HepG2 (cell line): Measurements from ENCODE around the gene CD300H. TPM values are rescaled to one million over a fixed set of nuclear protein-coding genes. Genes with fewer than 3 reads are reported as not detected.

Source experiments
- ATAC-seq: fragments of 200-7000 bp; cut with Tn5 transposase; 3 replicates; pipeline ENCODE4 v1.9.1; 2020; ENCODE audit warnings: mild to moderate bottlenecking, moderate library complexity
- BruUV-seq: library from RNA; stranded (reverse); fragments of 400-500 nt; replicated peaks from 2 replicates; lab custom pipeline; 2021; lab: Mats Ljungman, UMichigan
- CTCF ChIA-PET: fragments of 300-600 bp; formaldehyde crosslinking; extraction: SDS; loops from one replicate; lab custom pipeline; 2021; ENCODE audit warnings: low total read pairs, inconsistent platforms, low intra/inter-chr PET ratio; lab: Yijun Ruan, JAX
- POLR2A ChIA-PET: fragments of 350-600 bp; sonication (Branson Sonifier 250); formaldehyde crosslinking; loops from one replicate; lab custom pipeline; 2020; ENCODE audit warnings: antibody characterized with exemption, inconsistent platforms; lab: Yijun Ruan, JAX
- DNase-seq: peaks from one replicate; pipeline ENCODE4 v3.0.0-alpha.2; 2015; ENCODE audit warnings: low spot score
- FAIRE-seq: peaks from 3 replicates; lab custom pipeline; 2011; peaks lifted over from hg19 to GRCh38; lab: Jason Lieb, UNC
- H2AFZ ChIP-seq: one replicate; pipeline ENCODE4 v1.6.1; 2011; ENCODE audit warnings: low read length, inconsistent platforms
- H3K27ac ChIP-seq: fragments of 300-600 bp; 3 replicates; pipeline ENCODE4 v1.8.0; 2011; ENCODE audit warnings: mixed run types, mild to moderate bottlenecking, mixed read lengths, low read length, inconsistent platforms; ENCODE audit not compliant: insufficient read depth; ENCODE audit errors: extremely low read length
- H3K27me3 ChIP-seq, 2 experiments: fragments of 200-600 bp in 1 of 2; 2 replicates in 1 of 2; 3 replicates in 1 of 2; pipeline versions ENCODE4 v1.6.0 to v1.8.0; 2011; ENCODE audit warnings: low read length in 2 of 2, mild to moderate bottlenecking in 2 of 2, moderate library complexity in 2 of 2, inconsistent platforms in 1 of 2; ENCODE audit not compliant: insufficient read depth in 2 of 2, control insufficient read depth in 1 of 2
- H3K36me3 ChIP-seq, 2 experiments: fragments of 200-600 bp in 1 of 2; replicated peaks in 1 of 2; 2 replicates in 1 of 2; 3 replicates in 1 of 2; pipeline versions ENCODE4 v1.5.1 to v1.8.0; 2011; ENCODE audit warnings: low read length in 2 of 2, inconsistent platforms in 1 of 2; ENCODE audit not compliant: insufficient read depth in 2 of 2, control insufficient read depth in 1 of 2
- H3K4me1 ChIP-seq: 2 replicates; pipeline ENCODE4 v1.5.1; 2012; ENCODE audit warnings: low read length, inconsistent platforms; ENCODE audit not compliant: insufficient read depth
- H3K4me2 ChIP-seq: 2 replicates; pipeline ENCODE4 v1.6.0; 2011; ENCODE audit warnings: low read depth, low read length, inconsistent platforms
- H3K4me3 ChIP-seq, 3 experiments: fragments of 200-600 bp in 1 of 3; sonication (generic), shearing (Covaris generic) in 1 of 3; replicated peaks in 1 of 3; 2 replicates each; pipeline ENCODE4 v1.5.1; 2011 to 2016; ENCODE audit warnings: low read length in 3 of 3, inconsistent platforms in 2 of 3, low read depth in 2 of 3, mild to moderate bottlenecking in 2 of 3, control low read depth in 1 of 3, mixed read lengths in 1 of 3; ENCODE audit not compliant: insufficient read depth in 1 of 3
- H3K79me2 ChIP-seq: one replicate; pipeline ENCODE4 v1.6.1; 2011; ENCODE audit warnings: low read length, inconsistent platforms; ENCODE audit not compliant: insufficient read depth
- H3K9ac ChIP-seq: 2 replicates; pipeline ENCODE4 v1.6.0; 2011; ENCODE audit warnings: mild to moderate bottlenecking, low read depth, low read length, inconsistent platforms; ENCODE audit not compliant: insufficient read depth
- H3K9me3 ChIP-seq: 2 replicates; pipeline ENCODE4 v1.5.1; 2012; ENCODE audit warnings: mild to moderate bottlenecking, low read length
- H4K20me1 ChIP-seq: 2 replicates; pipeline ENCODE4 v1.6.0; 2011; ENCODE audit warnings: inconsistent platforms, mild to moderate bottlenecking, low read length, moderate library complexity; ENCODE audit not compliant: insufficient read depth
- IKZF4 ChIP-seq: sonication (generic); formaldehyde crosslinking; IDR thresholded peaks from 2 replicates; pipeline ENCODE4 v1.5.1; 2020; ENCODE audit warnings: borderline replicate concordance, mild to moderate bottlenecking, low read depth, missing genetic modification reagents; ENCODE audit errors: not compliant biosample characterization
- JUND ChIP-seq: sonication (generic); formaldehyde crosslinking; IDR thresholded peaks from 2 replicates; pipeline ENCODE4 v1.8.0; 2022; ENCODE audit warnings: mild to moderate bottlenecking, missing genetic modification reagents
- REL ChIP-seq: sonication (generic); formaldehyde crosslinking; conservative IDR thresholded peaks from 2 replicates; pipeline ENCODE4 v1.8.0; 2022; ENCODE audit warnings: mild to moderate bottlenecking, missing genetic modification reagents, moderate library complexity
- ZNF274 ChIP-seq: sonication (generic); formaldehyde crosslinking; IDR thresholded peaks from 2 replicates; pipeline ENCODE4 v1.5.1; 2020; ENCODE audit warnings: mild to moderate bottlenecking, missing genetic modification reagents
- ZNF781 ChIP-seq: sonication (generic); formaldehyde crosslinking; IDR thresholded peaks from 2 replicates; pipeline ENCODE4 v1.5.1; 2020; ENCODE audit warnings: borderline replicate concordance, mild to moderate bottlenecking, missing genetic modification reagents; ENCODE audit errors: not compliant biosample characterization
- ZSCAN31 ChIP-seq: sonication (generic); formaldehyde crosslinking; IDR thresholded peaks from 2 replicates; pipeline ENCODE4 v1.5.0; 2020; ENCODE audit warnings: low read depth, mild to moderate bottlenecking, missing genetic modification reagents
- ZXDC ChIP-seq: sonication (generic); formaldehyde crosslinking; IDR thresholded peaks from 2 replicates; pipeline ENCODE4 v1.5.0; 2020; ENCODE audit warnings: mild to moderate bottlenecking, missing genetic modification reagents
- WGBS: methylation state at CpG from one replicate; pipeline ENCODE4 v1.1.6; 2017; ENCODE audit warnings: low lambda C conversion rate; 5-methylcytosine and 5-hydroxymethylcytosine counted together
- in situ Hi-C: cut with HindIII; loops from 2 replicates; pipeline ENCODE4 v1.10.0; 2017; ENCODE audit warnings: low pct_unique_long_range_greater_than_20kb; ENCODE audit not compliant: extremely low pct_ligation_motif_present
- intact Hi-C: fragments of 100-400 bp; cut with micrococcal nuclease; formaldehyde crosslinking; loops from one replicate; pipeline ENCODE4 v1.10.0; 2022; ENCODE audit not compliant: unreplicated experiment
- polyA plus RNA-seq, 8 experiments: library from polyadenylated mRNA; depleted of rRNA in 3 of 8; stranded (reverse) in 7 of 8; unstranded in 1 of 8; fragments of >200 nt; fragmentation: Illumina TruSeq in 4 of 8; extraction: Trizol in 4 of 8; gene quantifications; 2 replicates each; pipeline versions ENCODE4 v1.2.1 to v1.2.3, GENCODE V29; 2011 to 2016; ENCODE audit warnings: low read depth in 4 of 8, missing spikeins in 1 of 8, mixed read lengths in 1 of 8; ENCODE audit not compliant: insufficient read depth in 1 of 8
- total RNA-seq, 5 experiments: library from RNA; depleted of rRNA; stranded (reverse); fragments of >200 nt; fragmentation: Illumina TruSeq; extraction: Trizol; gene quantifications; 2 replicates each; pipeline ENCODE4 v1.2.3, GENCODE V29; 2016; ENCODE audit warnings: low read depth in 1 of 5
- TF ChIP-seq, protein P1 (sequence below): sonication (generic); formaldehyde crosslinking; IDR thresholded peaks from 2 replicates; pipeline ENCODE4 v1.4.0; 2020; ENCODE audit warnings: missing genetic modification reagents

The CD300H gene
- total and polyA plus RNA-seq, 2 of the 13 experiments (the other 11 are each of a cell fraction or from before 2014, with no cell fraction given): not detected

DNA sequence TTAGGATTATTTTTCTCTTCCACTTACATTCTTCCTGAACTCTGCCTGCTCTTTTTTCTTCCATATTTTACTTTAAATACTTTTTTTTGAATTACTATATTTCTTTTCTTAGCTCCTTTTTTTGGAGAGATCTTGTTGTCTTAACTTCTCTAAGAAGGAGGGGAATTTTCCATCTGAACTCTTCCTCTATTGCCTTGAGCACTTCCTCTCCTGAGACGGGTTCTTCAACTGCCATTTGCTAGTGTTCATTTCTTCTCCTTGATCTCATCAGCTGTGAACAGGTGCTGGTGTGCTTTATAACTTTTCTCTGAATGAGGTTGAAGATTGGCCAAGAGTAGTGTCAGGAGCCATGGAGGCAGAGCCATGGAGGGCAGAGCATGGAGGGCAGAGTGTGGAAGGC lies 39.9 kb upstream of the CD300H start:
- no TSS peak for BruUV-seq
- no peak overlapping the region for H3K4me2 ChIP-seq
- no peaks in the 10 kb centered on the region for H3K4me1 ChIP-seq
- FAIRE-seq (no peak), DNase-seq (no peak), ATAC-seq (no peak)
- peaks cover 8 to 54% of the 10 kb centered on the region in 2 experiments for H3K27me3 ChIP-seq
- H2AFZ ChIP-seq: no peak overlapping the region
- H3K9ac ChIP-seq: no peak overlapping the region
- H4K20me1 ChIP-seq: peaks cover 3% of the 10 kb centered on the region
- H3K27ac ChIP-seq: no peak overlapping the region
- H3K9me3 ChIP-seq: no peaks in the 10 kb centered on the region
- no peaks in the 10 kb centered on the region for H3K36me3 ChIP-seq
- no peak for TF ChIP-seq IKZF4
- TF ChIP-seq ZNF781 (CRISPR knock-in tag): no peak
- no peak for TF ChIP-seq JUND (CRISPR knock-in tag)
- TF ChIP-seq, protein P1, sequence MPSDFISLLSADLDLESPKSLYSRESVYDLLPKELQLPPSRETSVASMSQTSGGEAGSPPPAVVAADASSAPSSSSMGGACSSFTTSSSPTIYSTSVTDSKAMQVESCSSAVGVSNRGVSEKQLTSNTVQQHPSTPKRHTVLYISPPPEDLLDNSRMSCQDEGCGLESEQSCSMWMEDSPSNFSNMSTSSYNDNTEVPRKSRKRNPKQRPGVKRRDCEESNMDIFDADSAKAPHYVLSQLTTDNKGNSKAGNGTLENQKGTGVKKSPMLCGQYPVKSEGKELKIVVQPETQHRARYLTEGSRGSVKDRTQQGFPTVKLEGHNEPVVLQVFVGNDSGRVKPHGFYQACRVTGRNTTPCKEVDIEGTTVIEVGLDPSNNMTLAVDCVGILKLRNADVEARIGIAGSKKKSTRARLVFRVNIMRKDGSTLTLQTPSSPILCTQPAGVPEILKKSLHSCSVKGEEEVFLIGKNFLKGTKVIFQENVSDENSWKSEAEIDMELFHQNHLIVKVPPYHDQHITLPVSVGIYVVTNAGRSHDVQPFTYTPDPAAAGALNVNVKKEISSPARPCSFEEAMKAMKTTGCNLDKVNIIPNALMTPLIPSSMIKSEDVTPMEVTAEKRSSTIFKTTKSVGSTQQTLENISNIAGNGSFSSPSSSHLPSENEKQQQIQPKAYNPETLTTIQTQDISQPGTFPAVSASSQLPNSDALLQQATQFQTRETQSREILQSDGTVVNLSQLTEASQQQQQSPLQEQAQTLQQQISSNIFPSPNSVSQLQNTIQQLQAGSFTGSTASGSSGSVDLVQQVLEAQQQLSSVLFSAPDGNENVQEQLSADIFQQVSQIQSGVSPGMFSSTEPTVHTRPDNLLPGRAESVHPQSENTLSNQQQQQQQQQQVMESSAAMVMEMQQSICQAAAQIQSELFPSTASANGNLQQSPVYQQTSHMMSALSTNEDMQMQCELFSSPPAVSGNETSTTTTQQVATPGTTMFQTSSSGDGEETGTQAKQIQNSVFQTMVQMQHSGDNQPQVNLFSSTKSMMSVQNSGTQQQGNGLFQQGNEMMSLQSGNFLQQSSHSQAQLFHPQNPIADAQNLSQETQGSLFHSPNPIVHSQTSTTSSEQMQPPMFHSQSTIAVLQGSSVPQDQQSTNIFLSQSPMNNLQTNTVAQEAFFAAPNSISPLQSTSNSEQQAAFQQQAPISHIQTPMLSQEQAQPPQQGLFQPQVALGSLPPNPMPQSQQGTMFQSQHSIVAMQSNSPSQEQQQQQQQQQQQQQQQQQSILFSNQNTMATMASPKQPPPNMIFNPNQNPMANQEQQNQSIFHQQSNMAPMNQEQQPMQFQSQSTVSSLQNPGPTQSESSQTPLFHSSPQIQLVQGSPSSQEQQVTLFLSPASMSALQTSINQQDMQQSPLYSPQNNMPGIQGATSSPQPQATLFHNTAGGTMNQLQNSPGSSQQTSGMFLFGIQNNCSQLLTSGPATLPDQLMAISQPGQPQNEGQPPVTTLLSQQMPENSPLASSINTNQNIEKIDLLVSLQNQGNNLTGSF (CRISPR knock-in tag): no peak
- TF ChIP-seq ZXDC (CRISPR knock-in tag): no peak
- no peak for TF ChIP-seq ZSCAN31 (CRISPR knock-in tag)
- no peak for TF ChIP-seq ZNF274 (CRISPR knock-in tag)
- TF ChIP-seq REL: no peak
- H3K4me3 ChIP-seq: no peak overlapping the region
- POLR2A ChIA-PET: no interaction called here
- CTCF ChIA-PET: no interaction called here
- in situ Hi-C loops: no loop called here
- no peaks in the 10 kb centered on the region for H3K79me2 ChIP-seq
- intact Hi-C loops: no loop called here
- 0% methylated on average over 1 of the region's 1 CpG for WGBS
